ENCODE measurements around the gene MED6.
A peak's percentile ranks its signal among the peaks of the same experiment; 100 is the strongest.

The MED6 gene, protein sequence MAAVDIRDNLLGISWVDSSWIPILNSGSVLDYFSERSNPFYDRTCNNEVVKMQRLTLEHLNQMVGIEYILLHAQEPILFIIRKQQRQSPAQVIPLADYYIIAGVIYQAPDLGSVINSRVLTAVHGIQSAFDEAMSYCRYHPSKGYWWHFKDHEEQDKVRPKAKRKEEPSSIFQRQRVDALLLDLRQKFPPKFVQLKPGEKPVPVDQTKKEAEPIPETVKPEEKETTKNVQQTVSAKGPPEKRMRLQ

DNA sequence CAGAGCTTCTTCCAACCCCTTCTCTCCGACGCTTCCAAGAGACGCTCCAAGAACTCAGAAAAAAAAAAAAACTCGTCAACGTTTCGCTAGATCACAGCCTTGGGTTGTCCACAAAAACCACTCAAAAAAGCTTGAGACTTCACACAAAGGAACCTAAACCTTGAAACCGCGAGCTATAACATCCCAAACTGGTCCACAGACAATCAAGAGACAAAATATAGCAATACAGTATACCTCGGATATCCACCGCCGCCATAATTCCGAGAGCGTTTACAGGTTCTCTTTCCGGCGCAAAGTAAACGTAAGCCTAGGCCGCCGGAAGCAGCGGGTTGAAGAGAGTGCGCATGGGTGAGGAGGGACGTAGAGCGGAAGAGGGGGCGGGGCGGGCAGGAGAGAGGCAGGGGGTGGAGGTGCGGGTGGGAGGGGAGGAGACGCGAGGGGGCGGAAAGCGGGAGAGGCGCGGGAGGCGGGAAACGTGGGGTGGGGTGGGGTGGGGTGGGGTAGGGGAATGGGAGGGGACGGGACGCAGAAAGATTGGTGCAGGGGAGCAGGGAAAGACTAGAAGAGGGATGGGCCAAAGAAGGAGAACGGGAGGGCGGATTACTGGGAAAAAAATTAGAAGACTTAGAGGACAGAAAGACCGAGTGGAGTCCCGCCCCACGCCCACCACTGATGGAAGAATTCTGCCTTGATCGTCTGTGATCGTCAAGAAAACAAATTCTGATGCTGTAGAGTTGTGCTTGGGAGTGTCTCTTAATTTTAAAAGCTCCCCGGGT, at the start of gene MED6:
Gene MED6, minus strand, starts transcription at position 274 of the 776 bp plus-strand sequence. Its CDS starts 18 bp downstream, at position 256.
- peak; percentile 85 to 90 for DNase-seq

DNA sequence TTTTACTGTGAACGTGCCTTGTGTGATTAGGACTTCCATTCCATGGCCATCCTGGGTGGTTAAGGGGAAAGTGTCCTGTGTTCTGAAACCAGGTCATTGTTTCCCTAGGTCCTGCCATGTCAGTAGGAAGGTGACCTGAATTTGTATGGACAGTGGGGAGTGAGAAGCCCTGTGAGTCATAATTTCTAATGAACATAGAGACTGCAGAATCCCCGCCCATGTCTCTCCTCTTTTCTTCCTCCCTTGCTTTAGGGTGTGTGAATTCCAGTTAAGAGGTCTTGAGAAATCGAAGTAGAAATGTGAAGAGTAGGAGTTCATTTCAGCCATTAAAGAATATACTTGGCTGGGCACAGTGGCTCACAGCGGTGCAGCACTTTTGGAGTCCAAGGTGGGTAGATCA, 49.3 kb upstream of the MED6 start:
- ATAC-seq (no peak), DNase-seq (no peak)
- H3K4me1 Mint-ChIP-seq = peaks cover 81% of the 10 kb centered on the region
- H3K27me3 Mint-ChIP-seq = no peaks in the 10 kb centered on the region
- H3K9me3 Mint-ChIP-seq = no peaks in the 10 kb centered on the region
- H3K27ac Mint-ChIP-seq = peak overlapping the region in 1 of 2 donors; percentile 88
- no peak overlapping the region for H3K4me3 Mint-ChIP-seq

More for the DNA sequence above, at the start of gene MED6:
- Mint-ChIP-seq H3K4me3 (peak within 1 kb of the TSS; percentile 99), H3K9me3 (no peaks in the 10 kb centered on the region), H3K4me1 (peaks cover 43% of the 10 kb centered on the region), H3K27me3 (peaks cover 16% of the 10 kb centered on the region), H3K27ac (peak within 1 kb of the TSS; percentile 97 to 99)
- peak; percentile 100 for ATAC-seq

DNA sequence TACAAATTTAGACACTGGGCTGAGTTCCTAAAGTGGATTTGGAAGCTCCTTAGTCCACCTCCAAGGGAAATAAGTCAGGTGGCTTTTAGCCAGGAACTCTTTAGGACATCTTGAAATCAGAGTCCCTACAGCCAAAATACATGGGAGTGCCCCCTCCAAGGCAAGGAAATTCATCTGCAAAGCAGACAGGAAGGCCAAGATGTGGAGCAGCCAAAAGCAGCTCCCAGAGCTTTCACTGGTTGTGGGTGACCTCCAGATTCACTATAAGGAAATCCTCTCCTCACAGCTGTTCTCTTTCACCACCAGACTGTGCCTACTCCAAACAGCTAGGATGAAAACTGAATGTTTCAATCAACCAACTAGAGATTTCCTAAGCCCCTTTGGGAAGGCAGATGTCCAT, 47.9 kb upstream of the MED6 start:
- no peaks in the 10 kb centered on the region for H3K27me3 Mint-ChIP-seq
- DNase-seq (no peak), ATAC-seq (no peak)
- H3K27ac Mint-ChIP-seq = no peak overlapping the region
- H3K9me3 Mint-ChIP-seq = no peaks in the 10 kb centered on the region
- peaks cover 82% of the 10 kb centered on the region for H3K4me1 Mint-ChIP-seq
- no peak overlapping the region for H3K4me3 Mint-ChIP-seq

DNA sequence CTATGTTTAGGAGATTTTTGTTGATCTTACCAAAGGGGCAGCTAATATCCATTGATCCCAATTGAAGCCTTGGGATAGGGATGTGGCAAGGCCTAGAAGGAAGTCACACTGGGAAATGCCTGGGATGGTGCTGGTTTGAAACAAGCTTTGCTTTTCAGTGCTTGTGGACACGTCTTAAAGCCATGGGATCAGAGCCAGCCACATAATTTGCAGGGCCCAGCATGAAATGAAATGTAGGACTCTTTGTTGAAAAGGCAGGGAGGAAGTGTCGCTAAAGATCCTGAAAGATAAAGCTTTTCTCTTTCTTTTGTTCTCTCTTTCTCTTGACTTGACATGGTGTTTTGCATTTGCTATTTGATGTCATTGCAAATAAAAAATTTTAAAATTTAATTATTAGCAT, 46.2 kb upstream of the MED6 start:
- Mint-ChIP-seq H3K27me3 (no peaks in the 10 kb centered on the region), H3K4me3 (peak overlapping the region in 1 of 2 donors; percentile 45), H3K27ac (peak overlapping the region in 1 of 2 donors; percentile 71), H3K9me3 (no peaks in the 10 kb centered on the region), H3K4me1 (peaks cover 70% of the 10 kb centered on the region)
- ATAC-seq (no peak), DNase-seq (no peak)

DNA sequence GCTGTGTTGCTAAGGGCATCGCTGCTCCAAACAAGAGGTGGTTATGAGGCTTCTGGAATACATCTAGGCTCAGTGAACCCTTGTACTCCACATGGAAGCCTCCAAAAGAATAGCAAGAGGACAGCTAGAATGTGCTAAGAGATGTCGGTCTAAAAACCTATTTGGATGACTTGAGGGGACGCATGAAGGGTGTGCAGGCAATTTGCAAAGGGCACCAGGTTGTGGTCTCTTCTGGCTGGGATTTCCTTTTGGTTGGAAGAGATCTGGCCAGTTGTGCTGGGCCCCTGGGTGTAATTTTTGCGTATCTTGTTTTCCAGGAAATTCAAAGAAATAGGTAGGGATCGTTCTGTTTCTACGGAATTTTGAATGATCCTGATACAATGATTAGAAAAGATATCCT, 45.4 kb upstream of the MED6 start:
- no peak for DNase-seq
- no peak for ATAC-seq
- Mint-ChIP-seq H3K27me3 (no peaks in the 10 kb centered on the region), H3K4me3 (peak overlapping the region; percentile 27 to 52), H3K4me1 (peaks cover 67% of the 10 kb centered on the region), H3K27ac (peak overlapping the region in 1 of 2 donors; percentile 52), H3K9me3 (no peaks in the 10 kb centered on the region)

DNA sequence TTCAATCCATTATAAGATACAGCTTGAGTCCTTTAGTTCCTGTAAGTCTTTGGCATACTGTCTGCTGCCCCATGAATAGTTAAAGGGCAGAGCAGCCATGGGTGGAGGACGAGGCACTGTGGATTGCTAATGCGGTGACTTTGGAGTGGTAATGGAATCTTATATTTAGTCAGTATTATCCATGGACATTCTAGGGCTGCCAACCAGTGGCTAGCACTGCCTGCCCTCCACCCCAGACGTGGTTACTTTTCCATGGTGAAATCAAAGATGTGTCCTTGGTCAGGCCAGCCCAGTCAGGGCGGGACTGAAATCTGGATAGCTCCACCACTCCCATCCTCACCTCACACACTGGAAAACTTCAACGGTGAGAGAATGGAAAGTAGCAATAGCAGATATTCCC, 43.5 kb upstream of the MED6 start:
- ATAC-seq = no peak
- peak overlapping the region; percentile 93 to 96 for H3K4me3 Mint-ChIP-seq
- H3K4me1 Mint-ChIP-seq = peaks cover 61% of the 10 kb centered on the region
- H3K9me3 Mint-ChIP-seq = no peaks in the 10 kb centered on the region
- H3K27ac Mint-ChIP-seq = peak overlapping the region in 1 of 2 donors; percentile 95
- no peaks in the 10 kb centered on the region for H3K27me3 Mint-ChIP-seq
- DNase-seq = no peak

DNA sequence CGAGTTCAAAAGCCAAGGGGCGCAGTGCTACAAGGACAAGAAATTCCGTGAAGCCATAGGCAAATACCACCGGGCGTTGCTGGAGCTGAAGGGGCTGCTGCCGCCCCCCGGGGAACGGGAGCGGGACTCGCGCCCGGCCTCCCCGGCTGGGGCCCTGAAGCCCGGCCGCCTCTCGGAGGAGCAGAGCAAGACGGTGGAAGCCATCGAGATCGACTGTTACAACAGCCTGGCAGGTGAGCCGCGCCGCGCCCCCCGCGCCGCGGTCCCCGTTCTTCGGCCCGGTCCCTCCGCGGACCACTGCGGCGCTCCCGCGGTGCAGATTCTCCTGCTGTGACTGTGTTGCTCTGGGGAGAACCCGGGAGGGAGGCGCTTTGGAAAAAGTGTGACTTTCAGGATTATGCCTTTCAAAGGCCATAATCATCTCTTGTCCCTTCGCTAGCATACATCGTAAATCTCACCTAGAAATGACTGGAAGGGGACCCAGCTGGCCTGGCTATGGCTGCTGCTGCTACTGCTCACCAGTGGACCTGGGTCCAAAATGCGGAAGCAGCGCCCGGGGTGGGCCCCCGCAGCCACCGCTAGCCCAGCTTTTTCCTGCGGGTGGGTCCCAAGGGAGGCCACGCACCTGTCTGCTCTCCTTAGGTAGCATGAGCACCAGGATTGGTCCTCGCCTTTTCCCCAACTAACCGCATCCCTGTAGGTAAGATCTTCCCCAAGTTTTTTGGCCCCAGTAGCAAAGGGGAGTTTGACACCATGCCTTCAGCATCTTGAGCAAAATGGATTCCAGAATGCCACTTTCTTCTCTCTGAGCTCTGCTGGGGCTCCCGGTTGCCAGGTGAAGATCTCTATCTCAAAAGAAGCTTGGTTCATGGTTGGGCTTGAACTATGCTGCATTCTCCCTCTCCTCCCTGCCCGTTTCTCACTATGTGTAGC, 42.1 kb upstream of the MED6 start:
- H3K9me3 Mint-ChIP-seq = no peaks in the 10 kb centered on the region
- peak overlapping the region; percentile 94 to 95 for H3K27ac Mint-ChIP-seq
- H3K27me3 Mint-ChIP-seq = no peaks in the 10 kb centered on the region
- DNase-seq = peak; percentile 42 to 44
- ATAC-seq = peak; percentile 48
- peaks cover 51% of the 10 kb centered on the region for H3K4me1 Mint-ChIP-seq
- H3K4me3 Mint-ChIP-seq = peak overlapping the region; percentile 93 to 96

DNA sequence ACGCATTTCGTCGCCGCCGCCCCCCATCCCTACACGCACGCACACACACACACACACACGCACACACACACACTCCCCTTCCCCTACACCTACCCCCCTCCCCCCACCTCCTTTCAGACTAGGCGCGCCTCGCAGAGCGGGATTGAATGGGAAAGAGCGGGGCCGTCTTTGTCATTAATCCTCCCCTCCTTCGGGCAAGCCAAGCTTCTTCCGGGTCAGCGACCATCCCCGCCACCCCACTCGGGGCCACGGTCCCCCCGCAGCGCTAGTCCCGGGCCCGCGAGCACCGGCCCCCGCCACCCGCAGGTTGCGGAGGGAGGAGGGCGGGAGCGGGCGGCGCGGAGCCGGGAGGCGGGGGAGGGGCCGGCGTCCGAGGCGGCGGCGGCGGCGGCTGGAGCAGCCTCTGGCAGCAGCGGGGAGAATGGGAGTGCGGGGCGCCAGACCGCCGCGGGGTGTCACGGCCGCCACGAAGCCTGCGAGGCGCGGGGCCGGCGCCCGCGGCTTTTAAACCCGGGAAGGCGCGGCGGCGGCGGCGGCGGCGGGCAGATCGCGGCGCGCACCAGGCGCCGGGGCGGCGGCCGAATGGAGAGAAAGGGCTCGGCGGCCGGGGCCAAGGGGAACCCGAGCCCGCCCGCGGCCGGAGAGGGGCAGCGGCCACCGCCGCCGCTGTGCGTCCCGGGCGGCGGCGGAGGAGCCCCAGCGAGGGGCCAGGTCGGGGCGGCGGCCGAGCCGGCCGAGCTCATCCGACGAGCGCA, 41.3 kb upstream of the MED6 start, which contains the start of gene TTC9:
Gene TTC9, plus strand, starts transcription at position 369 of the 755 bp plus-strand sequence. Its CDS starts 214 bp downstream, at position 583.
- peaks cover 48% of the 10 kb centered on the region for H3K4me1 Mint-ChIP-seq
- peak within 1 kb of the TSS; percentile 93 to 96 for H3K4me3 Mint-ChIP-seq
- ATAC-seq (peak; percentile 31), DNase-seq (no peak)
- H3K27ac Mint-ChIP-seq = peak within 1 kb of the TSS; percentile 95 to 97
- H3K27me3 Mint-ChIP-seq = no peaks in the 10 kb centered on the region
- no peaks in the 10 kb centered on the region for H3K9me3 Mint-ChIP-seq

DNA sequence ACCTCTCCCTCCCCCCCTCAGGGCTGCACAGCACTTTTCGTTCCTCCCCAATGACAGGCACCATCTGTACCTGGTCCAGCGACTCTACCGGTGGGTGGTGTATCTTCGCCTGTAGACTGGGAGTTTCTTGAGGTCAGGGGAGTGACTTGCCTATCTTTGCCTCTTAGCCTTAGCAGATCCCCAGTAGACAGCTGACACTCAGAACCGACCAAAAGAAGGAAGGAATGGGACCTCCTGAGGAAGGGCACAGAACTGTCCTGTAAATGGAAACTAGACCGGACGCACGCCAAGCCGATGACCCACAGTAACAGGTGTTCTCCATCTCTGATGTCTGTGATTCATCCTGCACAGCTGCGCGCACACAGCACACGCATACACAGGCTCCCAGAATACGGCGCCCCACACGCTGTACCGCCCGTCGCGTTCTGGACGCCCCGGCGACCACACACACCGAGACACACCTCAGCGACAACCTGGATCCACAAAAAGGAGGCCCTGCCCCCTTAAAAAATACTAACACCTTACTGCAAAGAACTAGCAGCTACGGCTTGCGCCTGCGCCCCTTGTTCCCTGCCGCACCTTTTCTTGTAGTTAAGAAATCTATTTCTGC, 40.6 kb upstream of the MED6 start:
- ATAC-seq (peak; percentile 84), DNase-seq (peak; percentile 53 to 59)
- H3K27me3 Mint-ChIP-seq = no peaks in the 10 kb centered on the region
- H3K4me1 Mint-ChIP-seq = peaks cover 46% of the 10 kb centered on the region
- peak overlapping the region; percentile 94 to 97 for H3K27ac Mint-ChIP-seq
- peaks cover 4 to 5% of the 10 kb centered on the region in 2 donors for H3K9me3 Mint-ChIP-seq
- H3K4me3 Mint-ChIP-seq = peak overlapping the region; percentile 81 to 86

DNA sequence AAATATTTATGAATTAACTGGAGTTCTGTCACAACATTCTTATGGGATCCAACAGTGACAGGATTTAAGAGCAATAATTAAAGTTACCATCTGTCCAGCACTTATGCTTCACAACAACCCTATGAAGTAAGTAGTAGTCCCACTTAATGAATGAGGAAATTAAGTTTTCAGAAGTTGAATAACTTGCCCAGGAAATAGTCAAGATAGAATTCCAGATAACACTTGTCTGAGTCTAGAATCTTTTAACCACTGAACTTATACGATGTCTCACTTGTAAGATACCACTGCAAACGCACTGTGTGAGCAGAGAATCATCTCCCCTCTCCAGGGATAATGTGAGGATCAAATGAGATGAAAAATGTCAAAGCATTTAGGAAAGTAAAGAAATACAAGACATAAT, 38.0 kb upstream of the MED6 start:
- Mint-ChIP-seq H3K27me3 (no peaks in the 10 kb centered on the region), H3K4me1 (peaks cover 21% of the 10 kb centered on the region), H3K27ac (no peak overlapping the region), H3K9me3 (peaks cover 5 to 10% of the 10 kb centered on the region in 2 donors), H3K4me3 (no peak overlapping the region)
- ATAC-seq (no peak), DNase-seq (no peak)

DNA sequence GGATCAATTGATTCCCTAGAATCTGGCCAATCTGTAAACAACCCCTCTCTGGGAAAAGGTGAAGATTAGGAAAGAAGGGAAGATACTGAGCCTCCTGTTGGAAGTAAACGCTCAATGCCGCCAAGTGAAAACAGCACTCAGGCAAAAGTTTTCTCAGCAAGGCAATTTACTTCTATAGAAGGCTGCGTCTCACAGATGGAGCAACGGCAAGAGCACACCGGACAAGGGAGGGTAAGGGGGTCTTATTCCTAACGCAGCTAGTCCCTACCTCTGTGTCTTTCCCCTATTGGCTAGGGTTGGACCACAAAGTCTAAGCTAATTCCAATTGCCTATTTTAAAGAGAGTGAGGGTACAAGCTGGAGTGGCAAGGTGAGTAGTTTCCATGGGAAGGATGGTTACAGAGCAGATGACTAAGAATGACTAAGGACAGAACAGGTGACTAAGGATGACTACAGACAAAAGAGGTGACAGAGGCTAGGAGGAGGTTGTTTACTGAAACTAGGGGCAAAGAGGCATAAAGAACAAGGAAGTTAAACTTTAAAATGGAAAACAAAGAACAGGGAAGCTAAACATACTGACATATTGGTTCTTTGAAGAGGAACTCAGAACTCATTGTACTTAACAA, 35.6 kb upstream of the MED6 start:
- Mint-ChIP-seq H3K27ac (no peak overlapping the region), H3K27me3 (no peaks in the 10 kb centered on the region), H3K4me1 (peaks cover 14% of the 10 kb centered on the region), H3K9me3 (peaks cover 5 to 10% of the 10 kb centered on the region in 2 donors), H3K4me3 (no peak overlapping the region)
- no peak for ATAC-seq
- no peak for DNase-seq

DNA sequence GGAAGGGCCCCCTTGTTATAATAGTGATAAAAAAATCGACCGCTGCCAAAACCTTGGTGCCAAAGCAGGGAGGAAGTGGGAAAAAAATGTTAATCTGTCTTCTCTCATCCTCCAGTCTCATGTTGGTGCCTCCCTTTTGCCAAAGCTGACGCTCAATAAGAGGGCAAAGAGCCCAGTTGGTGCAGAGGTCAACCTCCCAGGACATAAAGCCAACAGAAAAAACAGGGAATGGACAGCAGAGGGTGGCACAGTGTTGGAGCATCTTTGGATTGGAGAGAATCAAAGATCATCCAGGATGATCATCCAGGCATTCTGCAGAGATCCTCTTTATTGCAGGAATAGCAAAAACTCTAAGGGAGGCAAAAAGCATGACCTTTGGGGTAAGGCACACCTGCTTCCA, 31.5 kb upstream of the MED6 start:
- H3K9me3 Mint-ChIP-seq = peaks cover 9 to 15% of the 10 kb centered on the region in 2 donors
- ATAC-seq (no peak), DNase-seq (no peak)
- H3K27ac Mint-ChIP-seq = no peak overlapping the region
- no peaks in the 10 kb centered on the region for H3K27me3 Mint-ChIP-seq
- H3K4me3 Mint-ChIP-seq = no peak overlapping the region
- peaks cover 6% of the 10 kb centered on the region for H3K4me1 Mint-ChIP-seq

DNA sequence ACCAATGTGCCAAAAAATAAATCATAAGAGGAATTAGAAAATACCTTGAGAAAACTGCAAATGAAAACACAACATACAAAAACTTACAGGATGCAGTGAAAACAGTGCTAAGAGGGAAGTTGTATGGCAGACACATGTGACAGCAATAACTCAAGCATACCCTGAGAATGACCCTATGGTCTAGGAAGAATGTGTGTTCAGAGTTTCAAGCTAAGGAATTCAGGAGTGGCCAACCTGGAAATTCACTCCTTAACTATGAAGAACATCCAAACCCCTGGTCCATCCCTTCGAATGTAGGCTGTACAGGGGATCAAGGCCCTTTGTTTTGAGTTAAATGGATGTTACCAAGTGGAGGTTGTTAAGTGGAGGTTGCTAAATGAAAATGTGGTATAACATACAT, 24.5 kb upstream of the MED6 start:
- Mint-ChIP-seq H3K27me3 (no peaks in the 10 kb centered on the region), H3K9me3 (peaks cover 21% of the 10 kb centered on the region in 2 donors), H3K4me1 (no peaks in the 10 kb centered on the region), H3K27ac (no peak overlapping the region), H3K4me3 (no peak overlapping the region)
- no peak for ATAC-seq
- no peak for DNase-seq

DNA sequence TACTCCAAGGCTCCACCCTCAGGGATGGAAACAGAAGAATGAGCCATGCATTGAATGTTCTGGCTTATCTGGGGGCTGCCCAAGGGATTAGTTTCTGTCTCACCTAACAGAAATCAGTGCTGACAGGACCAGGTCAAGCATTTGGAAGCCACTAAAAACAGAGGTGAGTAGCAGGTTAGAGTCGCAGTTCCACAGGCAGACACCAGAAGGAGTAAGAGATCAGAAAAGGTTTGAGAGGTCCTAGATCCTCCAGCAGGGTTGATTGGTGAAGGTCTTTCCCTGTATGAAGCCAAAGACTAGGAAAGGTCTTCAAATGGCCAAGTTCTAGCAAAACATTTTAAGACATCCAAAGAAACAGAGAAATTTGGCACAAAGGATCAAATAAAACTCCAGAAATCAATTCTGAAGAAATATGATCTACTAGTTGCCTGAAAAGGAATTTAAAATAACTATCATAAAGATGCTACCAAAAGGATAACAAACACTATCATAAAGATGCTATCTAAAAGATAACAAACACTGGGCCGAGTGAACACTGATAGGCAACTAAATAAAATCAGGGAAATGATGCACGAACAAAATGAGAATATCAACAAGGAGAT, 21.8 kb upstream of the MED6 start:
- ATAC-seq = peak; percentile 70
- Mint-ChIP-seq H3K9me3 (peaks cover 17% of the 10 kb centered on the region in 2 donors), H3K4me1 (no peaks in the 10 kb centered on the region), H3K4me3 (no peak overlapping the region), H3K27ac (no peak overlapping the region), H3K27me3 (no peaks in the 10 kb centered on the region)
- DNase-seq = peak; percentile 38 to 45

Measured in stimulated activated naive CD8-positive, alpha-beta T cell treated with anti-CD3 and anti-CD28 coated beads, Interleukin-15, amount 100 ng/mL, for 72 hours (primary cell).